Heart left ventricle (tissue), 13 donors: Measurements from ENCODE around the gene PIGC.

Experiments used
- CTCF ChIP-seq, 12 donors: fragments of 200-600 bp; sonication (generic) in 4 of 12; IDR thresholded peaks; one replicate each; pipeline versions ENCODE4 v1.5.0 to v1.8.0; 2018 to 2022; ENCODE audit warnings: antibody characterized with exemption in 12 of 12, mild to moderate bottlenecking in 5 of 12
- POLR2A ChIP-seq, 2 donors: fragments of 450-650 bp; IDR thresholded peaks; one replicate each; pipeline ENCODE4 v1.6.1; 2017; ENCODE audit warnings: antibody characterized with exemption in 2 of 2, mild to moderate bottlenecking in 2 of 2, moderate library complexity in 2 of 2
- donor health status: ischemic (EF 13 %, LVEDD 7.1; RV severe dilation, severe dysfunction).
- donor health status: DM: no; HTN: yes; CAD: no.
- donor health status: DM: no; HTN: no; CAD: no.
- donor health status: ischemic (EF 25% LVEDD 6.9; RV normal size, moderate dysfunction).
- donor health status: ischemic (EF 25% LVEDD 5.7; RV mildly dilated, moderate dysfunction).
- donor health status: ischemic (EF 35%, LVEDD 5.7; RV mildly dilated, moderate dysfunction).
- donor health status: nonischemic (EF 11% LVEDD 7.7; RV severe dilation, severe dysfunction).
- donor health status: DM: yes; HTN: yes; CAD: no.
- donor health status: PGD.
- donor health status: ischemic (EF 29% LVEDD 5.4; RV normal size, mild dysfunction).
- donor health status: nonischemic (EF 23%, LVEDD 6.1; RV moderate dilation, normal function).

- TF ChIP-seq POLR2A (IDR thresholded peaks at IDR 0.05), result no peak
- no peak for TF ChIP-seq CTCF (IDR thresholded peaks at IDR 0.05)
These were observed 26.3 kb downstream of the PIGC start for GRCh38 chr1:172417557-172417956.
